DOHH2 (cell line): ENCODE measurements around the gene HERC6.

Source experiments
- H3F3A ChIP-seq: fragments of 200-600 bp; sonication (generic), shearing (Covaris generic); 2 replicates; pipeline ENCODE4 v1.6.0; 2016; ENCODE audit warnings: antibody characterized with exemption, mild to moderate bottlenecking; ENCODE audit not compliant: control insufficient read depth, insufficient read depth
- H3K27ac ChIP-seq: fragments of 200-600 bp; sonication (generic); 2 replicates; pipeline ENCODE4 v1.5.1; 2014; ENCODE audit warnings: low read depth, mild to moderate bottlenecking, low read length, moderate library complexity
- H3K27me3 ChIP-seq: fragments of 200-600 bp; sonication (generic); 2 replicates; pipeline ENCODE4 v1.6.1; 2014; ENCODE audit warnings: mild to moderate bottlenecking, low read length, mixed read lengths; ENCODE audit not compliant: control insufficient read depth
- H3K36me3 ChIP-seq: fragments of 200-600 bp; sonication (generic); 2 replicates; pipeline ENCODE4 v1.6.1; 2014; ENCODE audit warnings: mild to moderate bottlenecking, low read length, moderate library complexity, mixed read lengths; ENCODE audit not compliant: control insufficient read depth
- H3K4me1 ChIP-seq: fragments of 200-600 bp; sonication (generic); 2 replicates; pipeline ENCODE4 v1.6.1; 2014; ENCODE audit warnings: mild to moderate bottlenecking, low read length, mixed read lengths; ENCODE audit not compliant: control insufficient read depth
- H3K4me2 ChIP-seq: fragments of 200-600 bp; sonication (generic); 2 replicates; pipeline ENCODE4 v1.6.0; 2014; ENCODE audit warnings: mild to moderate bottlenecking, low read length, moderate library complexity
- H3K4me3 ChIP-seq: fragments of 200-600 bp; sonication (generic); 2 replicates; pipeline ENCODE4 v1.5.1; 2014; ENCODE audit warnings: mild to moderate bottlenecking, low read length, mixed read lengths
- H3K79me2 ChIP-seq: fragments of 200-600 bp; sonication (generic); 2 replicates; pipeline ENCODE4 v1.6.1; 2014; ENCODE audit warnings: mild to moderate bottlenecking, low read length, mixed read lengths; ENCODE audit not compliant: control insufficient read depth
- H3K9me2 ChIP-seq: fragments of 200-600 bp; sonication (generic); replicated peaks from 2 replicates; pipeline ENCODE4 v1.6.1; 2014; ENCODE audit warnings: mild to moderate bottlenecking, low read length, mixed read lengths; ENCODE audit not compliant: control insufficient read depth
- H3K9me3 ChIP-seq: fragments of 200-600 bp; sonication (generic); 2 replicates; pipeline ENCODE4 v1.6.1; 2014; ENCODE audit warnings: antibody characterized with exemption, low read length, mixed read lengths; ENCODE audit not compliant: control insufficient read depth, insufficient read depth
- H4K20me1 ChIP-seq: fragments of 200-600 bp; sonication (generic); 2 replicates; pipeline ENCODE4 v1.6.0; 2014; ENCODE audit warnings: low read depth, mild to moderate bottlenecking, antibody characterized with exemption, low read length, moderate library complexity; ENCODE audit not compliant: control insufficient read depth, insufficient read depth
- EZH2phosphoT487 ChIP-seq: fragments of 200-600 bp; sonication (generic); IDR thresholded peaks from 2 replicates; pipeline ENCODE4 v1.6.1; 2017; ENCODE audit warnings: borderline replicate concordance, mild to moderate bottlenecking, antibody characterized with exemption, low read length, moderate library complexity, mixed read lengths
- TF ChIP-seq, protein P1 (sequence below): fragments of 200-600 bp; sonication (generic); IDR thresholded peaks from one replicate; pipeline ENCODE4 v1.5.1; 2014; ENCODE audit warnings: antibody characterized with exemption, mild to moderate bottlenecking, low read depth, low read length; ENCODE audit not compliant: poor library complexity, severe bottlenecking

The HERC6 gene

DNA sequence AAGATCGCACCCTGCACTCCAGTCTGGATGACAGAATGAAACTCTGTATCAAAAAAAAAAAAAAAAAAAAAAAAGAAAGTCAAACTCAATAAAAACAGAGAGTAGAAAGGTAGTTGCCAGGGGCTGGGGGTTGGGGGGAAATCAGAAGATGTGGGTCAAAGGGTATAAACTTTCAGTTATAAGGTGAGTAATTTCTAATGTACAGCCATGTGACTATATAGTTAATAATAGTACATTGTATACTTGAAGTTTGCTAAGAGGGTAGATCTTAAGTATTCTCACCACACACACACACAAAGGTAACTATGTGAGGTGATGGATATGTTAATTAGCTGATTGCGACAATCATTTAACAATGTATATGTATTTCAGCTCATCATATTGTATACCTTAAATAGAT, 11.5 kb downstream of the HERC6 start:
- no peaks in the 10 kb centered on the region for H3F3A ChIP-seq

DNA sequence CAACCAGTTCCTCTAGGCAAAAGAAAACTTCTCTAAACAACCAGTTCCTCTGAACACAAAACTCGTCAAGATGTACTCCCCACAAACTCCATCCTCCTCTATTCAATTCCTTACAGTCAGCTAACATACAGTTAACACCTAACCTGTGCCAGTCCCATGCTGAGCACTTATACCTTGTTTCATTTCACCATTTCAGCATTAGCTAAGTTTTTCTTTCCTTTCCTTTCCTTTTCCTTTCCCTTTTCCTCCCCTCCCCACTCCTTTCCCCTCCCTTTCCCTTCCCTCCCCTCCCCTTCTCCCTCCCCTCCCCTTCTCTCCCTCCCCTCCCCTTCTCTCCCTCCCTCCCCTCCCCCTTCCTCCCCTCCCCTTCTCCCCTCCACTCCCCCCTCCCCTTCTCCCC, 13.1 kb downstream of the HERC6 start:
- Histone ChIP-seq H3K4me3 (no peak overlapping the region), H3K4me1 (no peaks in the 10 kb centered on the region), H3K4me2 (no peak overlapping the region), H3K27me3 (no peaks in the 10 kb centered on the region), H3K9me2 (no peaks in the 10 kb centered on the region), H3K27ac (no peak overlapping the region), H3K9me3 (no peaks in the 10 kb centered on the region), H3K36me3 (no peaks in the 10 kb centered on the region), H3F3A (no peaks in the 10 kb centered on the region), H3K79me2 (no peaks in the 10 kb centered on the region), H4K20me1 (no peaks in the 10 kb centered on the region)
- TF ChIP-seq EZH2phosphoT487 = no peak
- TF ChIP-seq, protein P1, sequence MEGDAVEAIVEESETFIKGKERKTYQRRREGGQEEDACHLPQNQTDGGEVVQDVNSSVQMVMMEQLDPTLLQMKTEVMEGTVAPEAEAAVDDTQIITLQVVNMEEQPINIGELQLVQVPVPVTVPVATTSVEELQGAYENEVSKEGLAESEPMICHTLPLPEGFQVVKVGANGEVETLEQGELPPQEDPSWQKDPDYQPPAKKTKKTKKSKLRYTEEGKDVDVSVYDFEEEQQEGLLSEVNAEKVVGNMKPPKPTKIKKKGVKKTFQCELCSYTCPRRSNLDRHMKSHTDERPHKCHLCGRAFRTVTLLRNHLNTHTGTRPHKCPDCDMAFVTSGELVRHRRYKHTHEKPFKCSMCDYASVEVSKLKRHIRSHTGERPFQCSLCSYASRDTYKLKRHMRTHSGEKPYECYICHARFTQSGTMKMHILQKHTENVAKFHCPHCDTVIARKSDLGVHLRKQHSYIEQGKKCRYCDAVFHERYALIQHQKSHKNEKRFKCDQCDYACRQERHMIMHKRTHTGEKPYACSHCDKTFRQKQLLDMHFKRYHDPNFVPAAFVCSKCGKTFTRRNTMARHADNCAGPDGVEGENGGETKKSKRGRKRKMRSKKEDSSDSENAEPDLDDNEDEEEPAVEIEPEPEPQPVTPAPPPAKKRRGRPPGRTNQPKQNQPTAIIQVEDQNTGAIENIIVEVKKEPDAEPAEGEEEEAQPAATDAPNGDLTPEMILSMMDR = no peak

More for the DNA sequence above, 11.5 kb downstream of the HERC6 start:
- no peak overlapping the region for H3K27ac ChIP-seq
- no peak for TF ChIP-seq EZH2phosphoT487
- TF ChIP-seq, protein P1 = no peak
- no peaks in the 10 kb centered on the region for H3K27me3 ChIP-seq
- H3K9me2 ChIP-seq = no peaks in the 10 kb centered on the region
- H3K4me3 ChIP-seq = no peak overlapping the region
- no peaks in the 10 kb centered on the region for H3K79me2 ChIP-seq
- H3K9me3 ChIP-seq = no peaks in the 10 kb centered on the region
- no peaks in the 10 kb centered on the region for H3K4me1 ChIP-seq
- no peaks in the 10 kb centered on the region for H3K36me3 ChIP-seq
- H3K4me2 ChIP-seq = no peak overlapping the region
- H4K20me1 ChIP-seq = no peaks in the 10 kb centered on the region

DNA sequence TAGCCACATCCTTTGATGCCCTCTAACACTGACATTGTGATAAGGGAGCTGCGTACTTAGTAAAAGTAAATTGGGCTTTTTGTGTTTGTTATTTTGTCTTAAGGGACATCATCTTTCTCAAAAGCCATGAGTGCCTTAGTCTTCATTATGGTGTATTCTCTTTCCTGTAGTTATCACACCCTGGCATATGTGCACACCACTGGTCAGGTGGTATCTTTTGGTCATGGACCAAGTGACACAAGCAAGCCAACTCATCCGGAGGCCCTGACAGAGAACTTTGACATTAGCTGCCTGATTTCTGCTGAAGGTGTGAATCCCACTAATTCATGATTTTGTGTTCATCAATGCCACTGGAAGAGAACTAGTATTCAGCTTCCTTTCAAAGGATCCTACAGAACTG, 18.0 kb downstream of the HERC6 start:
- no peaks in the 10 kb centered on the region for H3K36me3 ChIP-seq
- H3K9me2 ChIP-seq = no peaks in the 10 kb centered on the region
- H3K79me2 ChIP-seq = no peaks in the 10 kb centered on the region
- H3K27me3 ChIP-seq = no peaks in the 10 kb centered on the region
- no peaks in the 10 kb centered on the region for H3F3A ChIP-seq
- H3K4me1 ChIP-seq = no peaks in the 10 kb centered on the region
- no peak for TF ChIP-seq EZH2phosphoT487
- TF ChIP-seq, protein P1 = no peak
- no peaks in the 10 kb centered on the region for H3K9me3 ChIP-seq
- H3K4me2 ChIP-seq = no peak overlapping the region
- no peaks in the 10 kb centered on the region for H4K20me1 ChIP-seq
- no peak overlapping the region for H3K27ac ChIP-seq
- no peak overlapping the region for H3K4me3 ChIP-seq

DNA sequence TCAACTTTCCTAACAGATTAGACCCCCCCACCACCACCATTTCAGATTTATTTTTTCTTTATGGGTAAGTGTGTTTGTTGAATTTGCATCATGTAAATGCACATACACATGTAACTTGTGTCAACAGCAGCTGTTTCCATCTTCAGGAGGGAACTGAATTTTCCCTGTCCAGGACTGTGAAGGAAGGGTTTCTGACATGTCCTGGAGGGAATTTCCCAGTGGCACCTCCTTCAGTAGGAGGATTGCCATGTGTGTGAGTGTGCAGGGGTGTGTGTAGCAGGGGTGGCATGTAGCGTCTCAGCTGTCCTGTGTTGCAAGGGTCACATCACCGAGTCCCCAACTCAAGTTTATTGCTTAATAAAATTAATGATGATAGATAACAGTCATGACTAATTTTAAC, 19.7 kb downstream of the HERC6 start:
- Histone ChIP-seq H3K27me3 (peaks cover 4% of the 10 kb centered on the region; the same call in 1 of the 2 replicates), H3F3A (no peaks in the 10 kb centered on the region), H3K9me2 (no peaks in the 10 kb centered on the region), H3K9me3 (no peaks in the 10 kb centered on the region), H3K36me3 (no peaks in the 10 kb centered on the region), H3K4me1 (no peaks in the 10 kb centered on the region), H3K27ac (no peak overlapping the region), H3K4me2 (no peak overlapping the region), H4K20me1 (no peaks in the 10 kb centered on the region), H3K79me2 (no peaks in the 10 kb centered on the region), H3K4me3 (no peak overlapping the region)
- TF ChIP-seq, protein P1 = no peak
- TF ChIP-seq EZH2phosphoT487 = no peak
